Measurements from ENCODE around the gene TSHZ2.
"Not testable (repeated sequence)": the region's sequence is repeated elsewhere in the genome, so short reads cannot be mapped to it uniquely, and the experiment has no call there.

TSHZ2 gene

GRCh38 chr20:52963131-52963530 is 9.0 kb upstream of the TSHZ2 start:
- no peak for DNase-seq

DNA sequence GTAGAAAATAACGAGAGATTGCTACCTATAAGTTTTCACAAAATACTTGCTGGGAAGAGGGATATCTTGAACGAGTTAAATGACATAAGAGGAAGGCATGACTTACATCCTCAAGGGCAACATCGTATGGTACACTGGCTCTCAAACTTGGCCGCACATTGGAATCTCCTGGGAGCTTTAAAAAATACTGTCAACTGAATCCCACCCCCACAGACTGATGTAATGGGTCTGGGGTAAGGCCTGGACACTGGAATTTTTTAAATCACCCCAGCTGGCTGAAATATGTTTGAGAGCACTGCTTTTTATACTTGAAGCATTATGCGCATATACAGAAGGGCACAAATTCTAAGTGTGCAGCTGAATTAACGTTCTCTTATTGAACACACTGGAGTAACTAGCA is 8.0 kb upstream of the TSHZ2 start:
- no peak for DNase-seq

DNA sequence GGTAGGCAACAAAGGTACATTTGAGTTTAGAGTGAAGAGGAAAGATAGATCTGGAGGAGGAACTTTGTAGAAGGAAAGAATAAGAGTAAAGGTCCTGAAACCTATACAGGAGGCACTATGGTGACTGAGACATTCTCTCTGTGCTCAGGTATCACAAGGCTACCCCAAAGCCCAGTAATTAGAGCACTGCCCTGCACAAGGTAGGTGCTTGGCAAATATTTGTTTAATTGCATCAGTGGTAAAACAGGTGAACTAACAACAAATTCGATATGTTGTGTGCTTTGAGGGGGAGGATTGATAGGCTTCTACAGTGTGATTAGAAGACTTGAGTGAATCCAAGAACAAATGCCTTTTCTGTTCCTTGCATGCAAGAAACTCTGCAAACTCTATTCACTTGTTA is 6.8 kb upstream of the TSHZ2 start:
- DNase-seq, result peak; percentile 82

GRCh38 chr20:52965819-52966218 is 6.3 kb upstream of the TSHZ2 start:
- DNase-seq, result no peak

GRCh38 chr20:52966543-52966942 is 5.6 kb upstream of the TSHZ2 start:
- DNase-seq, result not testable (repeated sequence)

DNA sequence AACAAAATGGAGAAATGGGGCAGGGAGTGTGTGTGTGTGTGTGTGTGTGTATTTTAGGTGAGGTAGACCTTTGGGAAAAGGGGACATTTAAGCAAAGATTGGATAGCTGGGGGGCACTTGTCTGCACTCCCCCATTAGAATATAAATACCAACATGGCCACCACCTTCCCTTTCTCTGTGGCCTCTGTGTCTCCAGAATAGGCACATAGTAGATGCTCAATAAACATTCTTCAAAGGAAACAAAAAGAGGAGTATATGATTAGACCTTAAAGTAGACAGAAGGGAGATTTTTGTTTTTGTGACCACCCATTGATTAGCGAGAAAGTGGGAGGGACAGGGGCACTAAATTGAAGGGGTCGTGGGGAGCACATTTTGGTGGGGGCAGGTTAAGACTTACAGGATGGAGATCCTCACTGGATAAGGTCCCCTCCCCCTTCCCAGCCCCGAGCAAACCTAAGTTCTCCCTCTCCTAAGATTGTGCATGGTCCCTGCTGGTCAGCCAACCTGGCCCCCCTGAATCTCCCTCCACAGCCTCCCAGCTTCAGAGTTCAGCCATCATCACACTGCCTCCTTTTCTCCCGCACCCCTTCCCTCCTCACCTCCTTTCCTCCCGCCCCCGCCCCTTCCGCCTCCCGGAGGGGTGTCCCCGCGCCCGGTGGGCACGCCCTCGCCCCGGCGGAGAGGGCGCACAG is 514 bp upstream of the TSHZ2 start:
- no peak for DNase-seq

GRCh38 chr20:52972965-52973819 is 1.0 kb downstream of the TSHZ2 start:
- no peak for DNase-seq

DNA sequence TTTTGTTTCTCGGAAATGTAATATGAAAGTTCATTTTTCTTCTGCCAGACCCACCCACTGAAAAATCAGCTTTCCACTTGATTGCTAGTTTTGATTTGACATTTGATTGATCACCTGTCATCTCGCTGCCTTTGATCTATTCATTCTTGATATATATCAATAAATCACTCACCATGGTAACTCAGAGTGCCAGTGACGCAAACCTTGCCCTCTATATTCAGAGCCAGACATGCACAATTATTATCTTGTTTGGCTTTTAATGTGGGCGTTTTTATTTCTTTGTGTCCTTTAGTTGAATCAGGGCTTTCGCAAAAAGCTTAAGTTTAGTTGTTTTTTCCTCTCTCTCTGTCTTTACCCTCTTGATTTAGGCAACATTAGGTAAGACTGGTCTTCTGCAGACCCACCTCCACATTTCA is 2.0 kb downstream of the TSHZ2 start:
- DNase-seq, result no peak

DNA sequence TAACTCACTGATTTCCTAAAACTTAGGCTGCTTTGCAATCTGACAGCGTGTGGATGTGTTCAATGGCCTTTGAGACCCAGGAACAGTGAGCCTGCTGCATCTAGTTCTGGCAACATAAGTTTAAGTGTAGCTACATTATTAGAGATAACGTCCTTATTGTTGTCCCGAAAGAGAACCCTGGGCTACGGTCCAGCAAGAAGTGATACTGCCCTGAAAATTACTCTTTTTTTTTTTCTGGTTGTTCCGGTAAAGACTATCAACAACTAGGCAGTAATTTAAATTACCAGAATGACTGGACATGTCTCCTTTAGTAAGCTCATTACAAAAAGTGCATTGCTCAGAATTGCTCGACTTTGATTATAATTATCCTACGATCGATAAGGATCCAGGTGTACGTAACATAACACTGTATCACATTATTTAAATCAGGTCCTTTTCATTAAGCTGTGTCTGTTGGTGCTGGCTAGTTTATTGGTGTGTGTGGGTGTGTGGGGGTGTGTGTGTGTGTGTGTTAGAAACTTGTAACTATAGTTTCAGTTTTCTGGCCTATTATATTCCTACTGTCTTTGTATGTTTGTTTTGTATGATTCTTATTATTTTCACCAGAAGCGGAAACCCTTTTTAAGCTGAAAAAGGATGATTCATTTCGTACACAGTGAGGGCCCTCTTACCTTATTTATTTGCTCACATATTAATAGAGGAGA is 3.0 kb downstream of the TSHZ2 start:
- no peak for DNase-seq

- DNase-seq, result no peak
Measured at GRCh38 chr20:52975803-52976531, 3.8 kb downstream of the TSHZ2 start.

GRCh38 chr20:52978851-52979250 is 6.7 kb downstream of the TSHZ2 start:
- DNase-seq, result no peak

DNA sequence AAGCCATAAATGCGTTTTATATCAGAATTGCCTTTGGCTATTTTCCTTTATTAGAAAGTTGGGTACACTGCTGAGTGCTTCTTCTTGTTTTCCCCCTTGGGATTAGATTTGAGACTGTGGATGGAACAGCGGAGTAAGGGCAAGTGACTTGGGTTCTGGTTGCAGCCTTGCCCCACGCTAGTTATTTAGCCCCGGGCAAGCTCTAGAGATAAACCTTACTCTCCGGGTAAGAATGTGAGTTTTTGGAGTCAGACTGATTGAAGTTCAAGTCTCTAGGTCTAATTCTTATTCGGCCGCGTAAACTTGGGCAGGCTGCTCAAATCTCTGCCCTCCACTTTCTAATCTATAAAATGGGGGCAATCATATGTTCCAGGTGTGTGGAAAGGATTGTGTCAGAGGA is 8.9 kb downstream of the TSHZ2 start:
- DNase-seq, result no peak

DNA sequence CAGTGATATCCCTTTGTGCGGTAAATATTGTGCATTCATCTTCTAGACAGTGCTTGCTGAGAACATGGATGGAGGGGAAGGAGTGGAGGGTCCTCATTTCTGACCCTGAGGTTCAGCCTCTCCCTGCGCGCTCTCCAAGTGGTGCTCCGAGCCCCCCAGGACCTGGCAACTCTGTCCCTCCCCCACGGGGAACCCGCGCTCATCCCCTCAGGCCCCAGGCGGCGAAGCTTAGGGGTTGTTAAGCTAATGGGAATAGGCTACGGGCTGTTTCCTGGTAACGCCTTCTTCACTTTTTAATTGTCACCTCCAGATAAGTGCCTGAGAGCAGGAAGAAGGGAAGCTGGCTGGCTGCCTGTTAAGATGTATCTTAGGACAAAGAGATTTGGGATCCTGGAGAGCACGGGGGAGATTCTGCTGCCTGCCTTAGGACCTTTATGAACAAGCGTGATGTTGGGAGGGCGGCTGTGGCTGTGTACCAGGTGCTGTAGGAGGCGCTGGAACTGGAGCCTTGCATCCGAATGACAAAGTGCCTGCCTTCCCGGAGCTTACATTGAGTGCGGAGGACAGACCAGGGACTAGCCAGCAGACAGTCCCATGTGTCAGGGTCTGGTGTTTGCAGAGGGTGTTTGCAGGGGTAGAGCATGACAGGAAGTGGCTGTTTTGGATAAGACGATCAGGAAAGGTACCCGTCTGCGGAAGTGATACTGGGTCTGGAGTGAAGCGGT is 11.7 kb downstream of the TSHZ2 start:
- no peak for DNase-seq

- no peak for DNase-seq
Measured at GRCh38 chr20:52984451-52984810, 12.3 kb downstream of the TSHZ2 start.

- no peak for DNase-seq
Measured at GRCh38 chr20:52985687-52986086, 13.5 kb downstream of the TSHZ2 start.

- DNase-seq, result no peak
Measured at GRCh38 chr20:52987295-52987694, 15.1 kb downstream of the TSHZ2 start.

GRCh38 chr20:52991830-52992229 is 19.7 kb downstream of the TSHZ2 start:
- DNase-seq, result no peak

- no peak for DNase-seq
Measured at GRCh38 chr20:52992632-52993031, 20.5 kb downstream of the TSHZ2 start.

- DNase-seq, result no peak
Measured at GRCh38 chr20:52993076-52993475, 20.9 kb downstream of the TSHZ2 start.

- DNase-seq, result no peak
Measured at GRCh38 chr20:52994184-52994970, 22.2 kb downstream of the TSHZ2 start.

DNA sequence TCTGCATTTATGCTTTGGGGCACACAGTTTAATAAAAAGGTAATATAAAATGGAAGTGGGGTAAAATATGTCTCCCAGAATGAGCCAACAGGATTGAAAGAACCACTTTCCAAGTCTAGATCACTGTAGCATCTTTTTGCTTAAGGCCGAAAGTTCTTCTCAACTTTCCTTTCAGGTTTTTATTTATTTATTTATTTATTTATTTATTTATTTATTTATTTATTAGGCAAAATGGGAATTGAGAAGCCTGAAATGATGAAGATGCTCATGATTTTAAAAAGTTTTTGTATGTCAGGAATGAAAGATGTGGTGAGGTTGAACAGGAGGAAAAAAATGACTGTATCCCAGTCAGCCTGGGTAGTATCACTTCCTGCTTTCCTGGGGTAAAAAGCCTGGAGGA is 24.0 kb downstream of the TSHZ2 start:
- DNase-seq, result no peak

DNA sequence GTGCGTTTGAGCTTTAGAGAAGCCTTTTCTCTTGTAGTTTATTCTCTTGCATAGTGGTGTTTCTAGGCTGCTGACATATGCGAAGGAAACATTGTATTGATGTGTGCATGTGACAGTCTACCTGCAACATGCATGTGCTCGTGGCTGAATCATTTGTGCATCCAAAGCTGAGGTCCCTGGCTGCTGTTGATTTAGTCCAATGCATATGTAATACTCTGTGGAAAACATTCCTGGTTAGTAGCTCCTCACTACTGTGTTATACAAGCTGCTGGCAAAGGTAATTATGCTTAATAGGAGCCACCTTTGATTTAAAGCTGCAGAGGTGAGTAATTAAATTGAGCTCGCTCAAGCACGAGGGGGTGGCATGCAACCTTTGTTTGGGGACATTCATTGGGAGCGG is 24.5 kb downstream of the TSHZ2 start:
- no peak for DNase-seq

Measured in DMS153 (cell line).